ENCODE results near the gene RCVRN. TPM values are rescaled to one million over a fixed set of nuclear protein-coding genes. Genes with fewer than 3 reads are reported as not detected.

The RCVRN gene
- total RNA-seq, 1 donor from 2014 or later: not detected

DNA sequence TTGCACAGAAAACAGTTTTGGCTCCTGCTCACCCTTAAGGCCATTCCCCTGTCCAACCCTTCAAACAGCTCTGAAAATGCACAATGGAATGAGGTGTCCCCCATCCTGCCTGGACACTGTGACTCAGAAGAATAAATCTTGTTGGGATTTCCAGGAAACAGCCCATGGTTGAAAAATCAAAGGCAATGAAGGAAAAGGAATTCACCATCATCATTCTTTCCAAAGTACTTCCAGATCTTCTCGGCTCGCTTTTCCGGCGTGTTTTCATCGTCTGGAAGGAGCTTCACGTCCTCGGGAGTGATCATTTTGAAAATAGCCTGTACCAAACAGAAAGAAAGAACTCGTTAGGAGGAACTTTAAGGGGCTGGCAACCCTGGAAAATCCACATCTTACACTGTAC is 4.3 kb downstream of the RCVRN start:
- Mint-ChIP-seq H3K4me3 (ENCODE audit: unreplicated experiment) (no peak overlapping the region), H3K4me1 (ENCODE audit: unreplicated experiment) (peaks cover 12% of the 10 kb centered on the region)
- TF ChIP-seq, protein P1, sequence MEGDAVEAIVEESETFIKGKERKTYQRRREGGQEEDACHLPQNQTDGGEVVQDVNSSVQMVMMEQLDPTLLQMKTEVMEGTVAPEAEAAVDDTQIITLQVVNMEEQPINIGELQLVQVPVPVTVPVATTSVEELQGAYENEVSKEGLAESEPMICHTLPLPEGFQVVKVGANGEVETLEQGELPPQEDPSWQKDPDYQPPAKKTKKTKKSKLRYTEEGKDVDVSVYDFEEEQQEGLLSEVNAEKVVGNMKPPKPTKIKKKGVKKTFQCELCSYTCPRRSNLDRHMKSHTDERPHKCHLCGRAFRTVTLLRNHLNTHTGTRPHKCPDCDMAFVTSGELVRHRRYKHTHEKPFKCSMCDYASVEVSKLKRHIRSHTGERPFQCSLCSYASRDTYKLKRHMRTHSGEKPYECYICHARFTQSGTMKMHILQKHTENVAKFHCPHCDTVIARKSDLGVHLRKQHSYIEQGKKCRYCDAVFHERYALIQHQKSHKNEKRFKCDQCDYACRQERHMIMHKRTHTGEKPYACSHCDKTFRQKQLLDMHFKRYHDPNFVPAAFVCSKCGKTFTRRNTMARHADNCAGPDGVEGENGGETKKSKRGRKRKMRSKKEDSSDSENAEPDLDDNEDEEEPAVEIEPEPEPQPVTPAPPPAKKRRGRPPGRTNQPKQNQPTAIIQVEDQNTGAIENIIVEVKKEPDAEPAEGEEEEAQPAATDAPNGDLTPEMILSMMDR (IDR thresholded peaks at IDR 0.05; ENCODE audit: unreplicated experiment): no peak

DNA sequence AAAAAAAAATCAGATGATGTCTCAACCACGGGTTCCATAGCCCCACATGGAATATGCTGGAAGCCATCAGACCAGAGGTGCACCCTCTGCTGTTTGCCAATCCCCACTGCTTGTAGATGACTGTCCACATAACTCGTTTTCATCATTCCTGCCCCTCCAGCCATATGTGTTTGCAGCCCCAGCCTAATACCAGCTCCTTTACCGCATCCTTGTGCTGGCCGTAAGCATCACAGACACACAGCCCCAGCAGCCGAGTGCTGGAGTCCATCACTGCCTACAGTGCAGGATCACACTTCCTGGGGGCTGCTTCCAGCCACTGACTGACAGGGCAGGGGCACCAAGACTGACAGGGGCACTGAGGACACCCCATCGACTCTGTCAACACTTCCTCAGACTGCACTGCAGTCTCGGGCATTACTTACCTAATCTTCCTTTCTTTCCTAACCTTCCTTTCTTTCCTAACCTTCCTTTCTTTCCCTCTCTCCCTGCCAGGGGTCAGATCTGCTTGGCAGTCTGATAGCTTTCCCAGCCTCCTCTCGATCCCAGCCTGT is 5.0 kb downstream of the RCVRN start:
- no peaks in the 10 kb centered on the region for H3K36me3 Mint-ChIP-seq (ENCODE audit: low read depth, unreplicated experiment)
- H3K27me3 Mint-ChIP-seq (ENCODE audit: unreplicated experiment): peaks cover 9% of the 10 kb centered on the region
- H3K9me3 Mint-ChIP-seq (ENCODE audit: unreplicated experiment): no peaks in the 10 kb centered on the region
- no peak for DNase-seq (ENCODE audit: low spot score)
- H3K27ac Mint-ChIP-seq (ENCODE audit: unreplicated experiment): no peak overlapping the region
- no peak overlapping the region for H3K4me3 Mint-ChIP-seq (ENCODE audit: unreplicated experiment)
- H3K4me1 Mint-ChIP-seq (ENCODE audit: unreplicated experiment): peaks cover 12% of the 10 kb centered on the region
- TF ChIP-seq, protein P1 (IDR thresholded peaks at IDR 0.05; ENCODE audit: unreplicated experiment): no peak

More for the DNA sequence above, 4.3 kb downstream of the RCVRN start:
- H3K36me3 Mint-ChIP-seq (ENCODE audit: low read depth, unreplicated experiment): no peaks in the 10 kb centered on the region
- no peak overlapping the region for H3K27ac Mint-ChIP-seq (ENCODE audit: unreplicated experiment)
- no peak for DNase-seq (ENCODE audit: low spot score)
- H3K9me3 Mint-ChIP-seq (ENCODE audit: unreplicated experiment): no peaks in the 10 kb centered on the region
- peaks cover 6% of the 10 kb centered on the region for H3K27me3 Mint-ChIP-seq (ENCODE audit: unreplicated experiment)

DNA sequence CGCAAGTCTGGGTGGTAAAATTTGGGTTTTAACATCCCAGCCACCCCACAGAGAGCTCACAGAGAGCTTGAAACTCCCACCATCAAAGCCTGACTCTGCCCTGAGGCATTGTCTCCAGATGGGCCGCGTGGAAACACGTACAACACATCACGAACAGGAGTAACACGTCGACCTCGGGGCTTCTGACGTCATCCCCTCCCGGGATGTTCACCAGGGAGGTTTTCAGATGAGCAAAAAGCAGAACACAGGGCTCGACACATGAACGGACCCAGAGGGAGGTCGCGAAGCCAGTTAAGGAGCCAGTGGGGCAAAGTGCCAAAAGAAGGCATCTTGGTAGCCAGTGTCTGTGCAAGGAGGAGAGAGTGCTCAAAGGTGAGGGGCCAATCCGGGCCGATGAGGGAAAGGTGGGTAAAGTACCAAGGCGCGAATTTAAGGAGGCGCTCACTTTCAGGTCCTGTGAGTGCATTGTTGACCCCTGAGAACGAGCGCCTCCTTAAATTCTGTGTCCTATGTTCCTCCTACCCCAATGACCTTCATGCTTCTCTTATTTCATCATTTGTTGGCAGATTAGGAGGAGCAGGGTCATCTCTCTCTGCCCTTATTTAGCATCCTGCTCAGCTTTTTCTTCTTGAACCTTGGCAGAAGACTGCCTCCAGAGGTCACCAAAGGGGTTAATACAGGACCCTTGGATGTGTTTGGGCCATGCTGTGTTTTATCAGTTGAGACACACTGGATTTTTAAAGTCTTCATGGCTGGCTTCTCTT is 5.6 kb downstream of the RCVRN start:
- Mint-ChIP-seq H3K4me3 (ENCODE audit: unreplicated experiment) (no peak overlapping the region), H3K27me3 (ENCODE audit: unreplicated experiment) (peaks cover 9% of the 10 kb centered on the region), H3K27ac (ENCODE audit: unreplicated experiment) (no peak overlapping the region), H3K36me3 (ENCODE audit: low read depth, unreplicated experiment) (no peaks in the 10 kb centered on the region), H3K4me1 (ENCODE audit: unreplicated experiment) (peaks cover 12% of the 10 kb centered on the region), H3K9me3 (ENCODE audit: unreplicated experiment) (no peaks in the 10 kb centered on the region)
- no peak for DNase-seq (ENCODE audit: low spot score)
- TF ChIP-seq, protein P1 (IDR thresholded peaks at IDR 0.05; ENCODE audit: unreplicated experiment): no peak

DNA sequence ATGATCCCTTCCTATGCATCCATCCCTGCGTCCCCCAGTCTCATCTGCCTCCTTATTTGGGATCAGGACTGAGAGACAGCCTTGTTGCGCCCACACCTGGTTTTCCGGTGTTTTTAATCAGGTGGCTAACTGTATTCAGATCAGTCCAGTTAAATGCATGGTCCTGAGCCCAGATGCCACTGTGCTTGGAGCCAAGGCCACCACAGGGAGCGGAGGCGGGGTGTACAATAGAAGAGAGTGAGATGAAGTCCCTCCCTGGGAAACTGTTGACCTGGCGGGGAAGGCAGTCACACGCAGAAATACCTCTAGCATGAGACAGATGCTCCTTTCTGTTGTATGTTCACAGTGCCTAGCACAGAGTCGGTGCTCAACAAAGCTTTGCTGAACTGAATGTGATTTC is 6.3 kb downstream of the RCVRN start:
- H3K27ac Mint-ChIP-seq (ENCODE audit: unreplicated experiment): no peak overlapping the region
- TF ChIP-seq, protein P1 (IDR thresholded peaks at IDR 0.05; ENCODE audit: unreplicated experiment): no peak
- peaks cover 9% of the 10 kb centered on the region for H3K27me3 Mint-ChIP-seq (ENCODE audit: unreplicated experiment)
- no peak for DNase-seq (ENCODE audit: low spot score)
- no peaks in the 10 kb centered on the region for H3K36me3 Mint-ChIP-seq (ENCODE audit: low read depth, unreplicated experiment)
- no peak overlapping the region for H3K4me3 Mint-ChIP-seq (ENCODE audit: unreplicated experiment)
- H3K4me1 Mint-ChIP-seq (ENCODE audit: unreplicated experiment): peaks cover 12% of the 10 kb centered on the region
- no peaks in the 10 kb centered on the region for H3K9me3 Mint-ChIP-seq (ENCODE audit: unreplicated experiment)

DNA sequence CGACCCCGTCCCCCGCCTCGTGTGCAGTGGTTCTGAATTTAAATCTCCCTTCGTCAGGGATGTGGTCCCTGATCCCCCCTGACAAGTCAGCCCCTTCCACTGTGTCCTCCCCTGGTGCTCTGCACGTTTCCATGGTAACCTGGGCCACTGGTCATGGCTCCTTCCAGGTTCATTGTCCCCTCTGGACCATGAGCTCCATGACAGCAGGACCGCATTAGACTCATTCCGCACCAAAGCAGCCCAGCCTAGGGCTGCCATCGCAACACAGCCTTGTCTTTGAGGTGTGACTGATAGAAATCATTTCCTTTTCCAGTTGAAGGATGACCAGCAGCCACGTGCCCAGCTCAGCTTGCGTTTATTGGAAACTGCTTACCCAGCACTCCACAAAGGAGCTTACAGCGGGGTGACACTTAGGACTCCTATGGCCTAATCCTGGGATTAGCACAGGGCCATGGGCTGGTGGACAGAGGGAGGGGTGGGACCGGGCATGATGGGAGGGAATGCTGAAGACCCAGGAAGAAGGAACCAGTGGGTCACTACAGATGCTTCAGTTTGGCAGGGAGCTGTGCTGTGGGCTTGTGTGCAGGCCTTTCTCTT is 7.6 kb downstream of the RCVRN start:
- TF ChIP-seq, protein P1 (IDR thresholded peaks at IDR 0.05; ENCODE audit: unreplicated experiment): no peak
- Mint-ChIP-seq H3K36me3 (ENCODE audit: low read depth, unreplicated experiment) (no peaks in the 10 kb centered on the region), H3K27me3 (ENCODE audit: unreplicated experiment) (peaks cover 11% of the 10 kb centered on the region), H3K4me3 (ENCODE audit: unreplicated experiment) (no peak overlapping the region), H3K4me1 (ENCODE audit: unreplicated experiment) (peaks cover 15% of the 10 kb centered on the region), H3K9me3 (ENCODE audit: unreplicated experiment) (no peaks in the 10 kb centered on the region), H3K27ac (ENCODE audit: unreplicated experiment) (no peak overlapping the region)
- no peak for DNase-seq (ENCODE audit: low spot score)
